ENCODE measurements around the gene POPDC3. TPM values are rescaled to one million over a fixed set of nuclear protein-coding genes. Genes with fewer than 3 reads are reported as not detected.
A peak's percentile ranks its signal among the peaks of the same experiment; 100 is the strongest.

Gene POPDC3
- total RNA-seq, 2 donors from 2014 or later = not detected

GRCh38 chr6:105164418-105164817, 15.4 kb downstream of the POPDC3 start:
- ATAC-seq = no peak
- DNase-seq = no peak
- intact Hi-C loops (cut with DNase I, micrococcal nuclease) = no loop called here

- intact Hi-C loops (cut with DNase I, micrococcal nuclease) = no loop called here
- ATAC-seq = no peak
- no peak for DNase-seq
Measured at GRCh38 chr6:105163183-105163582, 16.6 kb downstream of the POPDC3 start.

GRCh38 chr6:105162377-105162776, 17.4 kb downstream of the POPDC3 start:
- no peak for DNase-seq
- intact Hi-C loops (cut with DNase I, micrococcal nuclease) = no loop called here
- no peak for ATAC-seq

- ATAC-seq (no peak), DNase-seq (no peak)
- intact Hi-C loops (cut with DNase I, micrococcal nuclease) = no loop called here
Measured at GRCh38 chr6:105161421-105161820, 18.4 kb downstream of the POPDC3 start.

- ATAC-seq = no peak
- intact Hi-C loops (cut with DNase I, micrococcal nuclease) = no loop called here
Measured at GRCh38 chr6:105153676-105154075, 26.1 kb downstream of the POPDC3 start.

GRCh38 chr6:105152880-105153279, 26.9 kb downstream of the POPDC3 start:
- ATAC-seq (no peak), DNase-seq (no peak)
- intact Hi-C loops (cut with DNase I, micrococcal nuclease) = no loop called here

More at GRCh38 chr6:105153676-105154075, 26.1 kb downstream of the POPDC3 start:
- no peak for DNase-seq

- DNase-seq = no peak
- intact Hi-C loops (cut with DNase I, micrococcal nuclease) = no loop called here
Measured at GRCh38 chr6:105151644-105152043, 28.2 kb downstream of the POPDC3 start.

GRCh38 chr6:105138141-105138540, 41.7 kb downstream of the POPDC3 start:
- DNase-seq (no peak), ATAC-seq (no peak)
- intact Hi-C loops (cut with DNase I, micrococcal nuclease) = no loop called here

More at GRCh38 chr6:105151644-105152043, 28.2 kb downstream of the POPDC3 start:
- no peak for ATAC-seq

- peak in 1 of 2 donors; percentile 7 for DNase-seq
- ATAC-seq = no peak
- intact Hi-C loops (cut with DNase I, micrococcal nuclease) = no loop called here
Measured at GRCh38 chr6:105137388-105137787, 42.4 kb downstream of the POPDC3 start.

GRCh38 chr6:105136431-105137350, 43.1 kb downstream of the POPDC3 start:
- peak; percentile 42 to 44 for DNase-seq
- peak; percentile 73 for ATAC-seq
- intact Hi-C loops (cut with DNase I, micrococcal nuclease) = no loop called here

- ATAC-seq (peak; percentile 9), DNase-seq (no peak)
- intact Hi-C loops (cut with DNase I, micrococcal nuclease) = no loop called here
Measured at GRCh38 chr6:105135907-105136430, 43.8 kb downstream of the POPDC3 start.

GRCh38 chr6:105135056-105135455, 44.8 kb downstream of the POPDC3 start:
- intact Hi-C loops (cut with DNase I, micrococcal nuclease) = no loop called here
- ATAC-seq = no peak
- DNase-seq = no peak

- intact Hi-C loops (cut with DNase I, micrococcal nuclease) = no loop called here
- ATAC-seq = no peak
- no peak for DNase-seq
Measured at GRCh38 chr6:105122717-105123116, 57.1 kb downstream of the POPDC3 start.

GRCh38 chr6:105121981-105122380, 57.8 kb downstream of the POPDC3 start:
- intact Hi-C loops (cut with DNase I, micrococcal nuclease) = no loop called here
- no peak for DNase-seq
- peak; percentile 95 for ATAC-seq

GRCh38 chr6:105120570-105120969, 59.2 kb downstream of the POPDC3 start:
- no peak for DNase-seq
- intact Hi-C loops (cut with DNase I, micrococcal nuclease) = no loop called here
- no peak for ATAC-seq

- ATAC-seq (no peak), DNase-seq (no peak)
- intact Hi-C loops (cut with DNase I, micrococcal nuclease) = no loop called here
Measured at GRCh38 chr6:105116150-105116549, 63.7 kb downstream of the POPDC3 start.

- no peak for DNase-seq
- intact Hi-C loops (cut with DNase I, micrococcal nuclease) = no loop called here
- ATAC-seq = peak; percentile 36
Measured at GRCh38 chr6:105113422-105113821, 66.4 kb downstream of the POPDC3 start.

GRCh38 chr6:105112577-105112976, 67.2 kb downstream of the POPDC3 start:
- ATAC-seq (no peak), DNase-seq (no peak)
- intact Hi-C loops (cut with DNase I, micrococcal nuclease) = no loop called here

GRCh38 chr6:105111871-105112270, 67.9 kb downstream of the POPDC3 start:
- intact Hi-C loops (cut with DNase I, micrococcal nuclease) = no loop called here
- ATAC-seq (no peak), DNase-seq (no peak)

- DNase-seq (no peak), ATAC-seq (no peak)
- intact Hi-C loops (cut with DNase I, micrococcal nuclease) = no loop called here
Measured at GRCh38 chr6:105111105-105111504, 68.7 kb downstream of the POPDC3 start.
